Type B pancreatic cell (in vitro differentiated cells): ENCODE results near the gene TRIM71. TPM values are rescaled to one million over a fixed set of nuclear protein-coding genes. Genes with fewer than 3 reads are reported as not detected.

Source experiments
- DNase-seq: peaks from one replicate; pipeline ENCODE4 v3.0.0; 2021; ENCODE audit warnings: mixed read lengths; ENCODE audit not compliant: unreplicated experiment; ENCODE audit errors: extremely low spot score
- H3K27ac Mint-ChIP-seq: 2 replicates; pipeline ENCODE4 v1.8.0; 2021; ENCODE audit warnings: mild to moderate bottlenecking, mixed read lengths
- H3K27me3 Mint-ChIP-seq: 2 replicates; pipeline ENCODE4 v1.8.0; 2021; ENCODE audit warnings: mixed read lengths
- H3K36me3 Mint-ChIP-seq: 2 replicates; pipeline ENCODE4 v1.8.0; 2021; ENCODE audit warnings: mixed read lengths
- H3K4me1 Mint-ChIP-seq: one replicate; pipeline ENCODE4 v1.8.0; 2021; ENCODE audit warnings: mixed read lengths; ENCODE audit not compliant: unreplicated experiment
- H3K4me3 Mint-ChIP-seq: 2 replicates; pipeline ENCODE4 v1.8.0; 2021; ENCODE audit warnings: mild to moderate bottlenecking, mixed read lengths
- H3K9me3 Mint-ChIP-seq: 2 replicates; pipeline ENCODE4 v1.8.0; 2021; ENCODE audit warnings: mixed read lengths
- total RNA-seq: library from RNA; stranded (reverse); gene quantifications from 2 replicates; pipeline ENCODE4 v1.2.1, GENCODE V29; 2021; ENCODE audit warnings: low replicate concordance
- TF ChIP-seq, protein P1 (sequence below): fragments of 200-600 bp; sonication (generic); conservative IDR thresholded peaks from 2 replicates; pipeline ENCODE4 v1.5.0; 2021; ENCODE audit warnings: antibody characterized with exemption, mild to moderate bottlenecking

The TRIM71 gene
- total RNA-seq, 1 donor from 2014 or later, result 26.5 TPM

DNA sequence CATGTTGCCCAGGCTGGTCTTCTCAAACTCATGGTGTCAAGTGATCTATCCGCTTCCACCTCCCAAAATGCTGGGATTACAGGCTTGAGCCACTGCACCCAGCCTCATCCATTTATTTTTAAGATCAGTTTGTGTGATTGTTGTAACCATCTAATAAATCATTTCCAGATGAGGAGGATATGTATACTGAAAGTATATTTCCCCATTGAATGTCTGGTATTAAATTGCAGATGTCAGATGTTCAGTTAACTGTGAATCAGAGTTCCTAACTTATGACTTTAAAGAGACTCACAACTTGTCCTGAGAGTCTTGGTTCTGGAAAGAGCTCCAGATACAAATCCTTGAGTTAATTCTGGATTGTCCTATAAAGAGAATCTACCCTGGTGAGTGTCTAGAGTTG lies 62.4 kb downstream of the TRIM71 start:
- H3K36me3 Mint-ChIP-seq, result peaks cover 33% of the 10 kb centered on the region
- H3K9me3 Mint-ChIP-seq, result no peaks in the 10 kb centered on the region
- H3K27ac Mint-ChIP-seq, result no peak overlapping the region
- H3K4me1 Mint-ChIP-seq, result peaks cover 9% of the 10 kb centered on the region
- TF ChIP-seq, protein P1, sequence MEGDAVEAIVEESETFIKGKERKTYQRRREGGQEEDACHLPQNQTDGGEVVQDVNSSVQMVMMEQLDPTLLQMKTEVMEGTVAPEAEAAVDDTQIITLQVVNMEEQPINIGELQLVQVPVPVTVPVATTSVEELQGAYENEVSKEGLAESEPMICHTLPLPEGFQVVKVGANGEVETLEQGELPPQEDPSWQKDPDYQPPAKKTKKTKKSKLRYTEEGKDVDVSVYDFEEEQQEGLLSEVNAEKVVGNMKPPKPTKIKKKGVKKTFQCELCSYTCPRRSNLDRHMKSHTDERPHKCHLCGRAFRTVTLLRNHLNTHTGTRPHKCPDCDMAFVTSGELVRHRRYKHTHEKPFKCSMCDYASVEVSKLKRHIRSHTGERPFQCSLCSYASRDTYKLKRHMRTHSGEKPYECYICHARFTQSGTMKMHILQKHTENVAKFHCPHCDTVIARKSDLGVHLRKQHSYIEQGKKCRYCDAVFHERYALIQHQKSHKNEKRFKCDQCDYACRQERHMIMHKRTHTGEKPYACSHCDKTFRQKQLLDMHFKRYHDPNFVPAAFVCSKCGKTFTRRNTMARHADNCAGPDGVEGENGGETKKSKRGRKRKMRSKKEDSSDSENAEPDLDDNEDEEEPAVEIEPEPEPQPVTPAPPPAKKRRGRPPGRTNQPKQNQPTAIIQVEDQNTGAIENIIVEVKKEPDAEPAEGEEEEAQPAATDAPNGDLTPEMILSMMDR, result no peak
- H3K27me3 Mint-ChIP-seq, result no peaks in the 10 kb centered on the region
- no peak overlapping the region for H3K4me3 Mint-ChIP-seq
- DNase-seq, result no peak

DNA sequence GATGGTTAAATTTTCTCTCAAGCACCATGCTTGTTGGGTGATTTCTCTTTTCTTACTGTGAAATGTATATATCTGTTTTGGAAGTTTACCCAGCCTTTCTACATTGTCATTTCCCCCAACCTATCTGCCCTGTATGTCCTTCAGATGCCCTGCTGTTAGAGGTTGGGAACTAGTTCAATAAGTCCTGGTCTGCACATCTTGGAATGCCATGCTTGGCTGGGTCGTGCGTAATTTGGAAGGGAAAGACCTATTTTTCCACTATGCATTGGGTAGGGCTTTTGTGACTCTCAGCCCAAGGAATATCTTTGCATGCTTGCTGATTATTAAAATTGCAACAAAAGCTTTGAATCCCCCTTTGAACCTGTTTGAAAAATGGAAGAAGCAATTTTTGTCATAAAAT lies 63.8 kb downstream of the TRIM71 start:
- H3K27ac Mint-ChIP-seq, result no peak overlapping the region
- H3K4me1 Mint-ChIP-seq, result peaks cover 22% of the 10 kb centered on the region
- TF ChIP-seq, protein P1, result no peak
- no peak overlapping the region for H3K4me3 Mint-ChIP-seq
- H3K27me3 Mint-ChIP-seq, result no peaks in the 10 kb centered on the region
- no peak for DNase-seq
- peaks cover 26% of the 10 kb centered on the region for H3K36me3 Mint-ChIP-seq
- no peaks in the 10 kb centered on the region for H3K9me3 Mint-ChIP-seq

DNA sequence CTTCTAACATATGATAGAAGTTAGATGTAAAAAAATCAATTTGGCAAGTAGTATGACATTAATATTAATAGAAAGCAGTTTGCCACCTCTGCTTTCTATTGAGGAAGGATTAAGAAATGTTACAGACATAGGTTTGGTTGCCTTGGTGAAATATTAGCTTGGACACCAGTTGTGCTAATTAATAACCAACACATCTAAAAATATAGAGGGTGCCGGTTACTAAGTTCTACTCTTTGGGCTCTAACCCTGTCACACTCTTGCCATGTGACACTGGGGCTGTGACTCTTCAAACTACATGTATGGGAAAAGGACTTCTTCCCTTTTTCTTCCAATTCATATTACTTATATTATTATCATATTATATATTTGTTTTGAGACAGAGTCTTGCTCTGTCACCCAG lies 64.4 kb downstream of the TRIM71 start:
- Mint-ChIP-seq H3K36me3 (peaks cover 23% of the 10 kb centered on the region), H3K27ac (no peak overlapping the region), H3K4me3 (no peak overlapping the region), H3K9me3 (no peaks in the 10 kb centered on the region), H3K27me3 (no peaks in the 10 kb centered on the region), H3K4me1 (peaks cover 28% of the 10 kb centered on the region)
- TF ChIP-seq, protein P1, result no peak
- no peak for DNase-seq

DNA sequence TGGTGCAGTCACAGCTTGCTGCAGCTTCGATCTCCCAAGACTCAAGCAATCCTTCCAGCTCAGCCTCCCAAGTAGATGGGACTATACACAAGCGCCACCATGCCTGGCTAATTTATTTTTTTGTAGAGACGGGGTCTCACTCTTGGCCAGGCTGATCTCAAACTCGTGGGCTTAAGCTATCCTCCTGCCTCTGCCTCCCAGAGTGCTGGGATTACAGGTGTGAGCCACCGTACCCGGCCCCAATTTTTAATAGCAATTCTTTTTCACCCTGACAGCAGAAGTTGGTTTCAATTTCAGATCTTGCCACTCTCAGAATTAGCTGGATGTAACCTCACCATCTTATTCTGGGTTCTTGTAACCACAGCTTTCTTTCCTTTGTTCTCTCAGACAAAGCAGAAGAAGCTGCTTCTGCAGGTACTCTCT lies 64.8 kb downstream of the TRIM71 start:
- no peak overlapping the region for H3K27ac Mint-ChIP-seq
- DNase-seq, result no peak
- no peaks in the 10 kb centered on the region for H3K27me3 Mint-ChIP-seq
- peaks cover 32% of the 10 kb centered on the region for H3K4me1 Mint-ChIP-seq
- no peak overlapping the region for H3K4me3 Mint-ChIP-seq
- TF ChIP-seq, protein P1, result no peak
- H3K9me3 Mint-ChIP-seq, result no peaks in the 10 kb centered on the region
- H3K36me3 Mint-ChIP-seq, result peaks cover 20% of the 10 kb centered on the region

DNA sequence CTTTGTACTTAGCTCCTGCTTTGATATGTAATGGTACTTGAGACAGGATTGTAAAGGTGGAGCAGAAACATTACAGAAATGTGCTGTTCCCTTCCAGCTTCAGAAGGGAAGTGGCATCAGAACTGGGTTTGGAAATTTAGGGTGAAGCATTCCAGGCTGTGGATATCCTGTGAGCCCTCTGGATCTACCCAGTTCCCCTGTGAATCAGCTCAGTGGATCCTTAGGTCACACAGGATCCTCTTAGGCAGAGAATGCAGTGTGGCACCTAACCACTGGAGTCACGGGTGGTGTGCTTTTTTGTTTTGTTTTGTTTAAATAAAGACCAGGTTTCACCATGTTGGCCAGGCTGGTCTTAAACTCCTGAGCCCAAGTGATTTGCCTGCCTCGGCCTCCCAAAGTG lies 66.0 kb downstream of the TRIM71 start:
- Mint-ChIP-seq H3K27me3 (no peaks in the 10 kb centered on the region), H3K4me3 (no peak overlapping the region), H3K9me3 (no peaks in the 10 kb centered on the region), H3K4me1 (peaks cover 36% of the 10 kb centered on the region), H3K36me3 (peaks cover 18% of the 10 kb centered on the region), H3K27ac (no peak overlapping the region)
- DNase-seq, result no peak
- TF ChIP-seq, protein P1, result no peak

DNA sequence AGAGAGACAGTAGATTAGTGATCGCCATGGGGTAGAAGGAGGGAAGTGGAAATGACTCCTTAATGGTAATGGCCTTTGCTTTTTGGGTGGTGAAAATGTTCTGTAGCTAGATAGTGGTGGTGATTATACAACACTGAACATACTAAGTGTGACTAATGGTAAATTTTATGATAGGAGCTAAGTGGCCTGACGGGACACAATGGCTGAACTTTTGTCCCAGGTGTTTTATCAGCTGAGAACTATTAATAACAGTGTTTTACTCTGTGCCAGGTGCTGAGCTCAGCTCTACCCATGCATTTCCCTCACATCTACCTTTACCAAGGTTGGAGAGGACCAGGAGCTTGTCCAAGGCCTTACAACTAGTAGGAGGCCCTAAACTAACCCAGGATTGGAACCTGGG lies 66.8 kb downstream of the TRIM71 start:
- Mint-ChIP-seq H3K9me3 (no peaks in the 10 kb centered on the region), H3K4me3 (no peak overlapping the region), H3K27me3 (no peaks in the 10 kb centered on the region), H3K4me1 (peaks cover 39% of the 10 kb centered on the region), H3K36me3 (peaks cover 21% of the 10 kb centered on the region), H3K27ac (no peak overlapping the region)
- TF ChIP-seq, protein P1, result no peak
- DNase-seq, result no peak
